Activated T-cell treated with anti-CD3 and anti-CD28 coated beads, Interleukin-2, amount 50 U/mL, for 72 hours (primary cell): Measurements from ENCODE around the gene ZNRF2. TPM values are rescaled to one million over a fixed set of nuclear protein-coding genes. Genes with fewer than 3 reads are reported as not detected.
A peak's percentile ranks its signal among the peaks of the same experiment; 100 is the strongest.

ENCODE experiments used
- ATAC-seq, 2 donors: fragments of 150-1000 bp; cut with Tn5 transposase; replicated peaks in 1 of 2; 2 replicates each; pipeline ENCODE4 v1.10.0; 2021; ENCODE audit warnings: moderate library complexity in 2 of 2, mild to moderate bottlenecking in 1 of 2
- DNase-seq, 2 donors: peaks; one replicate each; pipeline ENCODE4 v3.0.0; 2021 to 2022; ENCODE audit warnings: mixed read lengths in 1 of 2
- H3K27ac Mint-ChIP-seq: one replicate; pipeline ENCODE4 v1.8.0; 2022; ENCODE audit warnings: mild to moderate bottlenecking, moderate library complexity, mixed read lengths
- H3K27me3 Mint-ChIP-seq: one replicate; pipeline ENCODE4 v1.8.0; 2022; ENCODE audit warnings: low read depth, mixed read lengths
- H3K36me3 Mint-ChIP-seq, 2 donors: one replicate each; pipeline ENCODE4 v1.8.0; 2022; ENCODE audit warnings: mixed read lengths in 2 of 2, mild to moderate bottlenecking in 1 of 2; ENCODE audit not compliant: insufficient read depth in 2 of 2
- H3K4me1 Mint-ChIP-seq: one replicate; pipeline ENCODE4 v1.8.0; 2022; ENCODE audit warnings: low read depth, mixed read lengths
- H3K4me3 Mint-ChIP-seq, 2 donors: one replicate each; pipeline ENCODE4 v1.8.0; 2022; ENCODE audit warnings: mild to moderate bottlenecking in 2 of 2, mixed read lengths in 2 of 2, moderate library complexity in 2 of 2
- H3K9me3 Mint-ChIP-seq, 2 donors: one replicate each; pipeline ENCODE4 v1.8.0; 2022; ENCODE audit warnings: mixed read lengths in 2 of 2
- total RNA-seq, 2 donors: library from RNA; stranded (reverse); gene quantifications; one replicate each; pipeline ENCODE4 v1.2.3, GENCODE V29; 2022

Gene ZNRF2
- total RNA-seq, 2 donors from 2014 or later, result 18.3 to 19.6 TPM

DNA sequence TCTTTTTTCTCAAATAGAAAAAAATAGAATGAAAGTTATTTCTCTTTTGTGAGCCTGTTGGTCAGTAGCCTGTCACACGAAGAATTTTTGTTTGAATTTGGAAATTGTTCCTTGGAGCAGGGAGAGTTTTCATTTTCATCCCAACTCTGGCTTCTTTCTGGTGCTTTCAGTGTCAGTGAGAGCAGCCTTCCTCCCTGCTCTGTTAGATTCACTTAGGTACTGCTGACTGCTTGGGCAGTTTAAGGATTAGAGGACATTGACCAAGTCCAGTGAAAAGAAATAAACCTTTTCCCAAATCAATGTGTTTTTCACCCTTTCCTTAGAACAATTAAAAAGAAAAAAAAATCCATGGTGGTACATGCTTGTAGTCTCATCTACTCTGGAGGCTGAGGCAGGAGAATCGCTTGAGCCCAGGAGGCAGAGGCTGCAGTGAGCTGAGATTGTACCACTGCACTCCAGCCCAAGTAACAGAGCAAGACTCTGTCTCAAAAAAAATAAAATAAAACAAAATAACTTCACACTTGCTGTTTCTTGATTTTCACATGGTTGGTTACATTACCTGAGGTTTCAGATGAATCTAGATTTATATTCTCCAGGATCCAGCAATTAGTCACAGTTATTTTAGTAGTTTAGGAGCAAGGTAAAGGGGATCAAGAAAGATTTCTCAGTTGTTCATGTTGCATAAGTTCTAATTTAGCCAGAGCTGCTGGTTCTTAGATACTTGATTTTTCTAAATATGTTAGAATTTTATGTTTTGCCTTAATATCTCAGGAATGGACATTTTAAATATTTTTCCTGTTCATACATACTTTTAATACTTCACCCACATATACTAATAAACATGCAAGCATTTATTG, 63.1 kb downstream of the ZNRF2 start:
- H3K27me3 Mint-ChIP-seq, result no peaks in the 10 kb centered on the region
- DNase-seq, result no peak
- ATAC-seq, result peak; percentile 5 to 13
- H3K9me3 Mint-ChIP-seq, result no peaks in the 10 kb centered on the region
- H3K4me1 Mint-ChIP-seq, result peaks cover 63% of the 10 kb centered on the region
- H3K36me3 Mint-ChIP-seq, result peaks cover 0 to 4% of the 10 kb centered on the region in 2 donors
- peak overlapping the region; percentile 98 for H3K27ac Mint-ChIP-seq
- H3K4me3 Mint-ChIP-seq, result peak overlapping the region; percentile 74 to 96

DNA sequence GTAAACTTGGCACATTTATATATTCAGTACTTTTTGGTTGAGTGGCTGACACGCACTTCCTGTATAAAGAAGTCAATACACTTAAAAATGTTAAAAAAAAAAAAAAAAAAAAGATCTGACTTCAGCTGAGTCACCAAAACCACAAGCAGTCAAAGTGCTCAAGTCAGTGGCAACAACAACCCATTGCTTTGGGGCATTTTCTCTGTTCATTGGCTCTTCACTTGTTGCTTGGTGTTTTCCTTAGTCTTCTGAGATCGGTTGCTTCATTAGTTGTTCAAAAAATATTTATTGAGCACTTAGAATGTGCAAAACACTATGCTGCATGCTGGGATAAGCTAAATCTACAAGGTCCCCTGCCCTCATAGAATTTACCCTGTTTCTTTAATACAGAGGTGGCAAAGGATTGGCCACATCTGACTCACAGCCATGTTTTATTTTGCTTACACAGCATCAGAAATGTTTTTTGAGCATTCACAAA, 63.7 kb downstream of the ZNRF2 start:
- peak overlapping the region; percentile 98 for H3K27ac Mint-ChIP-seq
- peak; percentile 94 to 95 for ATAC-seq
- H3K4me1 Mint-ChIP-seq, result peaks cover 68% of the 10 kb centered on the region
- no peaks in the 10 kb centered on the region for H3K36me3 Mint-ChIP-seq
- peak; percentile 55 to 64 for DNase-seq
- H3K9me3 Mint-ChIP-seq, result no peaks in the 10 kb centered on the region
- H3K27me3 Mint-ChIP-seq, result no peaks in the 10 kb centered on the region
- H3K4me3 Mint-ChIP-seq, result peak overlapping the region; percentile 74 to 96

DNA sequence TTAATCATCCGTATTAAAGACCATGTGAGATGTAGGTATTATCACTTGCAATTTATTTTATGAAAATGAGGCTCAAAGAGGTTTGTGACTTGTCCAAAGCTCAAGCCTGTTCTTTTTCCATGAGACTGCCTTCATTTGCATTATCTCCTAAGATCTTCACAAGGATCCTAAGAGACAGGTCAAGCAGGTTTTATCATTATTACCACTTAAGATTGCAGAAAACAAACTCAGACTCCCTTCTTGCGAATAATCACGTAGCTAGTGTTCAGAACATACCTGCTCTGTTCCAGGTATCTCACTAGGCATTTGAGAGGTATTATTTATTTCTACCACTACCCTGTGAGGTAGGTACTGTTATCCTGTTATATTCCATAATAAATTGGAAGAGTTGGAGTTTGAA, 64.8 kb downstream of the ZNRF2 start:
- Mint-ChIP-seq H3K4me1 (peaks cover 67% of the 10 kb centered on the region), H3K36me3 (no peaks in the 10 kb centered on the region), H3K9me3 (no peaks in the 10 kb centered on the region), H3K27ac (no peak overlapping the region), H3K4me3 (peak overlapping the region in 1 of 2 donors; percentile 96), H3K27me3 (no peaks in the 10 kb centered on the region)
- ATAC-seq (no peak), DNase-seq (no peak)

DNA sequence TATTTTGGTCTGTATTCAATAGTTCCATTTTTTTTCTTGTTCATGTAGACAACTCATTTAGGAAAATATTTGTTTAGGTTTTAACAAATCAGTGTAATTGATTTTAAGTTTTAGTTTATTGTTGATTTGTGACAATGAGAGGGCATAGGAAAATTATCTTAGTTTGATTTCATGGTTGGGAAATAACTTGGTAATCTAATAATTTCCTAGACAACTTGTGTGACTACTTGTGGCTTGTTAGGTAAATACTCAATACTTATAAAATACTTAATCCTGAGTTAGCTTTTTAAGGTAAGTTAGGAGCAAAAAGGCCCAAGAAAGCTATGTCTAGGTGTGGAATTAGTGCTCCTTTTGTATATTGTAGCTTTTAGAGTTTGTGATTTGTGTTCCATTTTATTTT, 65.4 kb downstream of the ZNRF2 start:
- Mint-ChIP-seq H3K4me3 (no peak overlapping the region), H3K27me3 (no peaks in the 10 kb centered on the region), H3K27ac (peak overlapping the region; percentile 57), H3K9me3 (no peaks in the 10 kb centered on the region), H3K4me1 (peaks cover 60% of the 10 kb centered on the region), H3K36me3 (no peaks in the 10 kb centered on the region)
- DNase-seq, result no peak
- ATAC-seq, result no peak

DNA sequence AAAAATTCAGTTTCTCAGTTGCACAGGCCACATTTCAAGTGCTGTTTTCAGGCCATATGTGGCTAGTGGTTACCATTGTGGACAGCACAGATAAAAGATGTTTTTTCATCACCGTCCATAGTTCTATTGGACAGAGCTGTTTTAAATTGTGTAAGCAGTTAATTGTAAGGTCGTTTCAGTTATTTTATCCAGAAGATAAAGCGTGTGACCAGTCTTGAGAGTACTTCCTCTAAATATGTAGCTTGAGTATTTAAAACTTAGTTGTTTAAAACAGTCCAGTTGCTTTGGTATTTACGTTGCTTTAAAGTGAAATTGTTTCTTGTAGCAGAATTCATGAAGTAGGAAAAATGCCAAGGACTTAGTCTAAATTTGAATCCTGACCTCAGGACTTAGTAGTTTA, 66.9 kb downstream of the ZNRF2 start:
- Mint-ChIP-seq H3K27ac (no peak overlapping the region), H3K36me3 (no peaks in the 10 kb centered on the region), H3K9me3 (no peaks in the 10 kb centered on the region), H3K4me1 (peaks cover 48% of the 10 kb centered on the region), H3K27me3 (no peaks in the 10 kb centered on the region), H3K4me3 (no peak overlapping the region)
- DNase-seq (no peak), ATAC-seq (no peak)

DNA sequence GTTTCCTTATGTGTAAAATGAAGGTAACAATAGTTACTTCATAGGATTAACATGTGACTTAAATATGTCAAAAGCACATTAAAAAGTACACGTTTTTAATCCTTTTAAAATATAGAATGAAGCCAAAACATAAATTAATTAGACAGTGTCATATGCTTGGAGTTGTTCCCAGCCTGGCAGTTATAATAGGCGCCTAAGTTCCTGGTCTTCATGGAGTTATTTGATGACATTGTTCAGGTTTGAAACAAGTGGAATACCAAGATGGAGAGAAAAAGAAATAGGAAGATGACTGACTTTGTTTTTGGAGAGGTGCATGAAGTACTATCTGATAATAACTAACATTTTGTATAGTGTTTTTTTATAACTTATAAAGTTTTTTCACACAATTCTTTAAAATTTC, 67.3 kb downstream of the ZNRF2 start:
- Mint-ChIP-seq H3K4me1 (peaks cover 44% of the 10 kb centered on the region), H3K4me3 (no peak overlapping the region), H3K9me3 (no peaks in the 10 kb centered on the region), H3K36me3 (no peaks in the 10 kb centered on the region), H3K27me3 (no peaks in the 10 kb centered on the region), H3K27ac (no peak overlapping the region)
- ATAC-seq (no peak), DNase-seq (no peak)

DNA sequence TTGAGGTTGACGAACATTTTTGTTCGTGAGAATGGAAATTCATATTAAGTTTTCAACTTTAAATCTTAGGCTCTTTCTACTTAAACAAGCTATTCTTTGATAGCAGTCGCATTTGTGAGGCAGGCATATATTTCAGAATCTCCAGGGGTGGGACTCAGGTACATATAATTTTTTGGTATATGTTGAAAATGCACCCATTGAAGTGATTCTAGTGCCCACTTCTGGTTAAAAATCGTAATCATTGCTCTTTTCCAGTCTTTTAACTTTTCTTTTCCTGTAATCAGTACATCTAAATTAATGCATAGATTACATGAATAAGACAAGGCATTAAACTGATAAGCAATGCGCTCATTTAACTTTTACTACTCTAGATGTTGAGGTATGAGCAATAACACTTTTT, 67.8 kb downstream of the ZNRF2 start:
- DNase-seq (no peak), ATAC-seq (no peak)
- H3K27ac Mint-ChIP-seq, result peak overlapping the region; percentile 48
- H3K9me3 Mint-ChIP-seq, result no peaks in the 10 kb centered on the region
- no peak overlapping the region for H3K4me3 Mint-ChIP-seq
- H3K4me1 Mint-ChIP-seq, result peaks cover 40% of the 10 kb centered on the region
- peaks cover 0 to under 1% of the 10 kb centered on the region in 2 donors for H3K36me3 Mint-ChIP-seq
- no peaks in the 10 kb centered on the region for H3K27me3 Mint-ChIP-seq

DNA sequence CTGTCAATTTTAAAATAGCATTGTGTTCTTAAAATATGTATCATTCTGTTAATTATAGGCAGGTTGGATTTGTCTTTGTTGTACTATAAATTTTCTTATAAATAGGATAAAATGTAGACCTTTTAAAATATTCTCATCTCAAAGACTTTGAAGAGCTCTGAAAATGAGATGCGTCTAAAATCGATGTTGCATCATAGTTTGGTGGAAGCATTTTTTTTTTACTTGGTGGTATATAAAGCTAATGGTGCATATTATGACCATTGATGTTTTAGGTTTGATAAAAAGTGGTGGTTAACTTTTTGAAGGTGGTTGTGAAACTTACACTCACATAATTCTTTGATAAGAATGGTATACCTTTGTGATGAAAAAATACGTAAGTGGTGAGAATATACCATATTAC, 69.1 kb downstream of the ZNRF2 start:
- ATAC-seq (no peak), DNase-seq (no peak)
- Mint-ChIP-seq H3K4me1 (peaks cover 26% of the 10 kb centered on the region), H3K36me3 (peaks cover 0 to 5% of the 10 kb centered on the region in 2 donors), H3K27ac (no peak overlapping the region), H3K27me3 (no peaks in the 10 kb centered on the region), H3K4me3 (no peak overlapping the region), H3K9me3 (no peaks in the 10 kb centered on the region)

DNA sequence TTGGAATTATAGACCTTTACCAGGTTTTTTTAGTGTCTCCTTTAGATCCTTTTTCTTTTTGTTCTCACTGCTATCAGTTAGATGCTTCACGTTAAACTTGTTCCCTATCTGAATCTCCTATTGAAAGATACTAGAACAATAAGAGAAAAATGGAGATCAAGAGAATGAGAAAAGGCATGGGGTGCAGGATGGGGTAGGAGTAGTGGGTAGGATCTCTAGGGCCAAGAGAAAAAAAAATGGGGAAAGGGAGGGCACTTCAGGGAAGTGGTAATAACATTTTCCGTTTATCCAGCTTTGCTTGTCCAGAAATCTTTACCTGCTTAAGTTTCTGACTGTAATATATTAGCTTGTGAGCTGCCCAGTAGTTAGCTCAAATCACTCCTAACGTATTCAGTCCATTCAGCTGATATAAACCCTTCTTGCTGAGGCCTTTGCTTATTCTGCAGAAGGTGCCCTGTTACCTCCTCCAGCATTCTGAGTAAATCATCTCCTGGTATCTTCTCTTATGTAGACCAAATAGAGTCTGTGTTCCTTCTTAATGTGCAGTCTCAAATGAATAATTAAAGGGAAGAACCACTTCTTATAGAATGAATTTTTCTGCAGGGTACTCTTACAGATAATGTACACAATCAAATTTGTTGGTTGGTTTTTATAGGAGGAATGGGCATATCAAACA, 69.7 kb downstream of the ZNRF2 start:
- H3K27ac Mint-ChIP-seq, result no peak overlapping the region
- H3K9me3 Mint-ChIP-seq, result no peaks in the 10 kb centered on the region
- no peak overlapping the region for H3K4me3 Mint-ChIP-seq
- ATAC-seq, result no peak
- no peaks in the 10 kb centered on the region for H3K27me3 Mint-ChIP-seq
- peaks cover 21% of the 10 kb centered on the region for H3K4me1 Mint-ChIP-seq
- peaks cover 0 to 5% of the 10 kb centered on the region in 2 donors for H3K36me3 Mint-ChIP-seq
- DNase-seq, result no peak

DNA sequence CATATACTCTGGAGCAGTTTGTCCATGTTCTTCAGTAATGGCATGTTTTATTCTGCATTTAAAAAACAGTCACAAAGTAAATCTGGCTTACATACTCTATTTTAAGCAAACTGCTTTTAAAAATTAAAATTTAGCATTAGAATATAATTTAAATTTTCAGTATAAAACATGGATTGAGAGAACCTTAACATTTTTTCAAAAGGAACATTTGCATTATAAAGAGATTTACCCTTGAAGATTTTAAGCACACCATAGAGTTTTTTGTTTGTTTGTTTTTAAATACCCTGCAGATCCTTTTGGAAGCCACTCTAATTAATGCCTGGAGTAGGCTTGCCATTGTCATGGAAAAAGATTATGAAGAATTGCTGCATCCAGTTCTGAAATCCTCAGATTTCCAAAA, 70.4 kb downstream of the ZNRF2 start:
- H3K27me3 Mint-ChIP-seq, result no peaks in the 10 kb centered on the region
- ATAC-seq (no peak), DNase-seq (no peak)
- H3K4me1 Mint-ChIP-seq, result peaks cover 15% of the 10 kb centered on the region
- H3K9me3 Mint-ChIP-seq, result no peaks in the 10 kb centered on the region
- no peak overlapping the region for H3K27ac Mint-ChIP-seq
- H3K4me3 Mint-ChIP-seq, result no peak overlapping the region
- peaks cover 0 to 5% of the 10 kb centered on the region in 2 donors for H3K36me3 Mint-ChIP-seq

DNA sequence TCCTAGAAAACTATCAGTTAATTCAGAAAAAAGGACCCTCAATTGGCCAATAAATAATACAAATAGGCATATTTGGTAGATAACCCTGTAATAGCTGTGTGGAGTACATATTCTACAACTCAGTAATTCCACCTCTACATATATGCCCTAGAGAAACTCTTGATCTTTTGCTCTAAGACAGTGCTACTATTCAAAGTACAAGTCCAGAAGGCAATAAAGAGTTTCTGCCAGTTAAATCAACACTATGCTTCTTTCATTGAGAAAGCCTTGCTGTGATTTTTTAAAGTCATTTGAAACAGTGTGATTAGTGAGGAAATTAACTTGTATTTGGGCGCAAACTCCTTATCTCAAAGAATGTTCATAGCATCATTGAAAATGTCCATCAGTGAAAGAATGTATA, 75.6 kb downstream of the ZNRF2 start:
- Mint-ChIP-seq H3K27me3 (no peaks in the 10 kb centered on the region), H3K4me1 (no peaks in the 10 kb centered on the region), H3K36me3 (peaks cover 0 to 5% of the 10 kb centered on the region in 2 donors), H3K27ac (no peak overlapping the region), H3K4me3 (no peak overlapping the region), H3K9me3 (no peaks in the 10 kb centered on the region)
- DNase-seq (no peak), ATAC-seq (no peak)

DNA sequence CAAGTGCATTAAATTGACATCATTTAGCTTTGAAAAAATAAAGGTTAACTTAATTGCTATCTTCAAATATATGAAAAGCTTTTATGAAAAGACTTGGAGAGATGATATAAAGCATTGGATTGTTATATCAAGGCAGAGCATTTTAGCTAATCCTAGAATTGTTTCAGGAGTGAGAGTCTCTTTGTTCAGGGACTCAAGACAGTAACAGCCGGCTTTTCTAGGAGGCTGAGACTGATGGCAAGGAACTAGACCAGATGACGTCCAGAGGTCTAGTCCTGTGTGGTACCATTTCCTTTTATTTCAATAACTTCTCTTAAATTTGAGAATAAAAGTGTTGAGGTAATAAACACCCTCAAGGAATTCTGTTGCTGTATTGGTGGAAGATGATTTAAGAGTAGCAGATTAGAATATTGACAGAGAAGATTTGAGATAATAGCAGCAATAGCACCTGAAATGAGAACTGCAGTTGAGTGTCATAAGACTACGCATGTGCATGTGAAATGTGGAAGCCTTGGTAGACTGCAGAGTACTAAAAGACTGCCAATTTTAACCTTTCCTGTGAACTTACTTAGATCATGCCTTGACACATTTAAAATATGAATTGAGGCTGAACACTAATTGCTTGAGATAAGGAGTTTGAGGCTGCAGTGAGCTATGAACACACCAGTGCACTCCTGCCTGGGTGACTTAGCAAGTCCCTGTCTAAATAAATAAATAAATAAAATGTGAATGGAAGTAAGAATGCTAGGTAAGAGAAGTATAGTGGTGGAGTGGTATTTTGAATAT, 79.6 kb downstream of the ZNRF2 start:
- H3K4me3 Mint-ChIP-seq, result no peak overlapping the region
- no peak overlapping the region for H3K27ac Mint-ChIP-seq
- DNase-seq (no peak), ATAC-seq (no peak)
- H3K36me3 Mint-ChIP-seq, result no peaks in the 10 kb centered on the region
- H3K4me1 Mint-ChIP-seq, result no peaks in the 10 kb centered on the region
- H3K9me3 Mint-ChIP-seq, result no peaks in the 10 kb centered on the region
- H3K27me3 Mint-ChIP-seq, result no peaks in the 10 kb centered on the region

DNA sequence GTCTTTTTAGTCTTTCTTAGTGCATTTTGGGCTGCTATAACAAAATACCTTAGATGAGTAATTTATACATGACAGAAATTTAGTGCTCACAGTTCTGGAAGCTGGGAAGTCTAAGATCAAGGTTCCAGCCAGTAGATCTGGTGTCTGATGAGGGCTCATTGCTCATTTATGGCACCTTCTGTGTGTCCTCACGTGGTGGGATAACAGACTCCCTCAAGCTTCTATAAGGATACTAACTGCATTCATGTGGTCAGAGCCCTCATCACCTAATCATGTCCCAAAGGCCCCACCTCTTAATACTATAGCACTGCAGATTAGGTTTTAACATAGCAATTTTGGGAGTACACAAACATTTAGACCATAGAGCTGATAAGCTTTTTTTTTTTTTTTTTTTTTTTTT, 80.4 kb downstream of the ZNRF2 start:
- no peak for ATAC-seq
- no peak overlapping the region for H3K4me3 Mint-ChIP-seq
- no peak overlapping the region for H3K27ac Mint-ChIP-seq

More for the DNA sequence above, 80.4 kb downstream of the ZNRF2 start:
- DNase-seq, result no peak
- H3K9me3 Mint-ChIP-seq, result no peaks in the 10 kb centered on the region
- no peaks in the 10 kb centered on the region for H3K4me1 Mint-ChIP-seq
- H3K27me3 Mint-ChIP-seq, result no peaks in the 10 kb centered on the region
- no peaks in the 10 kb centered on the region for H3K36me3 Mint-ChIP-seq
